Measurements from ENCODE around the gene CKAP2L. TPM values are rescaled to one million over a fixed set of nuclear protein-coding genes. Genes with fewer than 3 reads are reported as not detected.
A peak's percentile ranks its signal among the peaks of the same experiment; 100 is the strongest.

The CKAP2L gene
- total RNA-seq, 1 donor from 2014 or later: 5.1 TPM

DNA sequence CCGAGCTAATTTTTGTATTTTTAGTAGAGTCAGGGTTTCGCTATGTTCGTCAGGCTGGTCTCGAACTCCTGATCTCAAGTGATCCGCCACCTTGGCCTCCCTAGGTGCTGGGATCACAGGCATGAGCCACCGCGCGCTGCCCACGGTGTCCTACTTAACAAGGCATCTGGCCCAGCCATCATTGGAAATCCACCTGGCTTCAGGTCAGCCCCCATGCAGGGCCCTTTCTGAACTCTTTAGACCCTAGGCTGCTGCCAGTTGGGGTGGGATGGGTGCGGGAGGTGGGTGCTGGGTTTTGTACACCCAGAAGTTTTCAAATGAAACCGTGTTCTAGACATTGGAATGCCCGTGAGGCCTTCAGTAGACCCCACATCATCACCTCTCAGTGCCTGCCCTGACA is 70.2 kb downstream of the CKAP2L start:
- H3K4me1 Mint-ChIP-seq (ENCODE audit: low read depth): peaks cover 20% of the 10 kb centered on the region
- no peak overlapping the region for H3K4me3 Mint-ChIP-seq (ENCODE audit: unreplicated experiment)
- no peak overlapping the region for H3K27ac Mint-ChIP-seq (ENCODE audit: unreplicated experiment)
- no peaks in the 10 kb centered on the region for H3K9me3 Mint-ChIP-seq (ENCODE audit: low read depth)
- TF ChIP-seq, protein P1, sequence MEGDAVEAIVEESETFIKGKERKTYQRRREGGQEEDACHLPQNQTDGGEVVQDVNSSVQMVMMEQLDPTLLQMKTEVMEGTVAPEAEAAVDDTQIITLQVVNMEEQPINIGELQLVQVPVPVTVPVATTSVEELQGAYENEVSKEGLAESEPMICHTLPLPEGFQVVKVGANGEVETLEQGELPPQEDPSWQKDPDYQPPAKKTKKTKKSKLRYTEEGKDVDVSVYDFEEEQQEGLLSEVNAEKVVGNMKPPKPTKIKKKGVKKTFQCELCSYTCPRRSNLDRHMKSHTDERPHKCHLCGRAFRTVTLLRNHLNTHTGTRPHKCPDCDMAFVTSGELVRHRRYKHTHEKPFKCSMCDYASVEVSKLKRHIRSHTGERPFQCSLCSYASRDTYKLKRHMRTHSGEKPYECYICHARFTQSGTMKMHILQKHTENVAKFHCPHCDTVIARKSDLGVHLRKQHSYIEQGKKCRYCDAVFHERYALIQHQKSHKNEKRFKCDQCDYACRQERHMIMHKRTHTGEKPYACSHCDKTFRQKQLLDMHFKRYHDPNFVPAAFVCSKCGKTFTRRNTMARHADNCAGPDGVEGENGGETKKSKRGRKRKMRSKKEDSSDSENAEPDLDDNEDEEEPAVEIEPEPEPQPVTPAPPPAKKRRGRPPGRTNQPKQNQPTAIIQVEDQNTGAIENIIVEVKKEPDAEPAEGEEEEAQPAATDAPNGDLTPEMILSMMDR (IDR thresholded peaks at IDR 0.05): no peak
- H3K27me3 Mint-ChIP-seq (ENCODE audit: low read depth): no peaks in the 10 kb centered on the region
- DNase-seq (ENCODE audit: low spot score): no peak
- H3K36me3 Mint-ChIP-seq (ENCODE audit: low read depth): no peaks in the 10 kb centered on the region

DNA sequence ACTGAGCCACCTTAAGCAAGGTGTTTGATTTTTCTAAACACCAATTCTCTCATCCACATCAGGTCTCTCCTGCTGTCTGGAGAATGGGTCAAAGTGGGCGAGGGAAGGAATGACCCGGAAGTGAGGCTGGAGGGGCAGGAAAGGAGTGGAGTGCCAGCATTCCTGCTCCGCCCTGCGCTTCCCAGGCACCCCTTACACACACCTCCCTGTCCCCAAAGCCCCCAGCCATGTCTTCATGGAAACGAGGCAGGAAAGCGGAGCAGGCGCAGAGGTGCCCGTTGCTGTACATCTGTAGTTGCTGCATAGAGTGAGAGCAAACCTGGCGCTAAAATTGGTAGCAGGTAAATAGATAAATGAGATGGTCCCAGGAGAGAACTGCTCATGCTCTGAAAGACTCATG is 70.8 kb downstream of the CKAP2L start:
- TF ChIP-seq, protein P1 (IDR thresholded peaks at IDR 0.05): no peak
- Mint-ChIP-seq H3K27ac (ENCODE audit: unreplicated experiment) (no peak overlapping the region), H3K4me1 (ENCODE audit: low read depth) (peaks cover 20% of the 10 kb centered on the region), H3K9me3 (ENCODE audit: low read depth) (no peaks in the 10 kb centered on the region), H3K27me3 (ENCODE audit: low read depth) (no peaks in the 10 kb centered on the region), H3K4me3 (ENCODE audit: unreplicated experiment) (no peak overlapping the region), H3K36me3 (ENCODE audit: low read depth) (no peaks in the 10 kb centered on the region)
- DNase-seq (ENCODE audit: low spot score): no peak

DNA sequence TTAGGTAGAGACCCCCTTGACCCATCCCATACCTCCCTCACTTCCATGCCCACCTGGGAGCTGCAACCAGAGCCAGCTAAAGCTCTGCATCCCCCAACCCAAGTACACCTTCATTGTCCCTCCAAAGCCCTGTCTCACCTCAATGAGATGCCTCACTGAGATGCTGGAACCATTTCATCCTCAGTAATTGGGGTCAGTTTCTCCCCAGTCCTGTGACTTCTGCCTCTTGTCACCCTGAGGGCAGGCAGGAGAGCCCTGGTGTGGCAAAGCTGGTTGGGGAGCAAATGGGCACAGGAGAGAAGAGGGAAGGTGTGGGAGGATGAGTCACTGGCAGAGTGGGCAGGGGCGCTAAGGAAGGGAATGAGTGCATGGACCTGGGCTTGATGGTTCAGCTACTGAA is 71.5 kb downstream of the CKAP2L start:
- H3K9me3 Mint-ChIP-seq (ENCODE audit: low read depth): no peaks in the 10 kb centered on the region
- H3K27me3 Mint-ChIP-seq (ENCODE audit: low read depth): no peaks in the 10 kb centered on the region
- TF ChIP-seq, protein P1 (IDR thresholded peaks at IDR 0.05): no peak
- H3K36me3 Mint-ChIP-seq (ENCODE audit: low read depth): no peaks in the 10 kb centered on the region
- DNase-seq (ENCODE audit: low spot score): no peak
- H3K4me3 Mint-ChIP-seq (ENCODE audit: unreplicated experiment): no peak overlapping the region
- H3K4me1 Mint-ChIP-seq (ENCODE audit: low read depth): peaks cover 20% of the 10 kb centered on the region
- peak overlapping the region; percentile 87 for H3K27ac Mint-ChIP-seq (ENCODE audit: unreplicated experiment)

DNA sequence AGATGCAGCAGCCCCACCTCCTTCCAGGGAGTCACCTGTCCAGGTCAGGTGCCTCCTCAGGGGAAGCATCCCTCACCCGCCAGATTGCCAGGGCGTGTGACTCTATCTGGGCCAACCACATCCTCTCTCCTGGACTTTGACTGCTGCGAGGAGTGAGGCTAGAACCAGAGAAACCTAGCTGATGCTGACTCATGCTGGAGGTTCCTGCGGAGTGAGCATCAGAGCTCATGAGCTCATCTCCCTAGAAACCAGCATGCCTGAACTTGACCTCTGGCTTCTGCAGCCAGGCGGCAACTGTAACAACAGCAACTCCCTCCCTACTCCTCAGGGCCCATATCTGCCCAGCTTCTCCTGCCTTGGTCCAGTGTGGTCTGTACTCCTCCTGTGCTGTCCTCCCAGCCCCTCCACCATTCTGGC is 71.9 kb downstream of the CKAP2L start:
- peak overlapping the region; percentile 87 for H3K27ac Mint-ChIP-seq (ENCODE audit: unreplicated experiment)
- H3K4me3 Mint-ChIP-seq (ENCODE audit: unreplicated experiment): no peak overlapping the region
- TF ChIP-seq, protein P1 (IDR thresholded peaks at IDR 0.05): no peak
- no peaks in the 10 kb centered on the region for H3K9me3 Mint-ChIP-seq (ENCODE audit: low read depth)
- DNase-seq (ENCODE audit: low spot score): no peak
- H3K4me1 Mint-ChIP-seq (ENCODE audit: low read depth): peaks cover 20% of the 10 kb centered on the region
- no peaks in the 10 kb centered on the region for H3K36me3 Mint-ChIP-seq (ENCODE audit: low read depth)
- no peaks in the 10 kb centered on the region for H3K27me3 Mint-ChIP-seq (ENCODE audit: low read depth)

DNA sequence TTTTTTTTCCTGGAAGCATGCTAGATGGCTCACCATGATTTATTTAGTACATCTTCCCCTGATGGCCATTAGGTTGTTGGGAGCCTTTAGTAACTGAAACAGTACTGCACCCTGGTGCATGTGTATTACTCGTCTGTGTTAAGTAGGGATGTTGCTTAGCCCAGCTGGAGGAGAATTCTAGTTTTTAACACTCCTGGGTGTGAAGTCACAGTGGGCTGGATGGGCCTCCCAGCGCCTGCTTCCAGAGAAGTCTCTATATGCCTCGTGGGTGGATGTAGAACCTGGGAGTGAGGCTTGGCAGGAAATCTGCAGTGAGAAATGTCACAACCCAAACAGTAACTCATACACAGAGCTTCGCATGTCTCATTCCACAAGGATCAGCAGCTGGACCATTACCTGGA is 72.5 kb downstream of the CKAP2L start:
- Mint-ChIP-seq H3K27ac (ENCODE audit: unreplicated experiment) (no peak overlapping the region), H3K27me3 (ENCODE audit: low read depth) (no peaks in the 10 kb centered on the region), H3K4me1 (ENCODE audit: low read depth) (peaks cover 20% of the 10 kb centered on the region), H3K9me3 (ENCODE audit: low read depth) (no peaks in the 10 kb centered on the region), H3K4me3 (ENCODE audit: unreplicated experiment) (no peak overlapping the region), H3K36me3 (ENCODE audit: low read depth) (no peaks in the 10 kb centered on the region)
- TF ChIP-seq, protein P1 (IDR thresholded peaks at IDR 0.05): no peak
- no peak for DNase-seq (ENCODE audit: low spot score)

Data from chondrocyte (in vitro differentiated cells).